Suprapubic skin (tissue), 4 donors: ENCODE measurements around the gene COL4A3. TPM values are rescaled to one million over a fixed set of nuclear protein-coding genes. Genes with fewer than 3 reads are reported as not detected.

Source experiments
- DNase-seq, 2 donors: peaks; one replicate each; pipeline ENCODE4 v3.0.0-alpha.2; 2019; ENCODE audit warnings: low spot score in 2 of 2
- H3K27ac ChIP-seq: fragments of 200-600 bp; sonication (generic); one replicate; pipeline ENCODE4 v1.5.1; 2019
- H3K27me3 ChIP-seq: fragments of 200-600 bp; sonication (generic); one replicate; pipeline ENCODE4 v1.5.1; 2019
- H3K36me3 ChIP-seq: fragments of 200-600 bp; sonication (generic); one replicate; pipeline ENCODE4 v1.5.1; 2019
- H3K4me1 ChIP-seq: fragments of 200-600 bp; sonication (generic); one replicate; pipeline ENCODE4 v1.5.1; 2019
- H3K4me3 ChIP-seq: fragments of 200-600 bp; sonication (generic); one replicate; pipeline ENCODE4 v1.5.1; 2019; ENCODE audit warnings: mild to moderate bottlenecking
- H3K9me3 ChIP-seq: fragments of 200-600 bp; sonication (generic); one replicate; pipeline ENCODE4 v1.5.1; 2019
- EP300 ChIP-seq: sonication (generic); formaldehyde crosslinking; IDR thresholded peaks from one replicate; pipeline ENCODE4 v1.6.1; 2017; ENCODE audit warnings: antibody characterized with exemption
- POLR2A ChIP-seq, 2 donors: fragments of 450-650 bp; IDR thresholded peaks; one replicate each; pipeline ENCODE4 v1.6.1; 2017; ENCODE audit warnings: antibody characterized with exemption in 2 of 2, mild to moderate bottlenecking in 2 of 2, moderate library complexity in 2 of 2
- POLR2AphosphoS5 ChIP-seq, 3 donors: sonication (generic); formaldehyde crosslinking; IDR thresholded peaks; one replicate each; pipeline ENCODE4 v1.6.1; 2017; ENCODE audit warnings: antibody characterized with exemption in 3 of 3
- WGBS: methylation state at CpG from one replicate; pipeline ENCODE4 v1.1.5; 2018; 5-methylcytosine and 5-hydroxymethylcytosine counted together
- total RNA-seq, 4 donors: library from RNA; depleted of rRNA; stranded (reverse); fragments of >200 nt; gene quantifications; one replicate each; pipeline ENCODE4 v1.1.0, GENCODE V29; 2016
- TF ChIP-seq, protein P1 (sequence below), 2 donors: fragments of 200-600 bp in 1 of 2; fragments of 450-650 bp in 1 of 2; sonication (generic) in 1 of 2; IDR thresholded peaks; one replicate each; pipeline ENCODE4 v1.5.1; 2016 to 2019; ENCODE audit warnings: antibody characterized with exemption in 2 of 2, mild to moderate bottlenecking in 1 of 2, moderate library complexity in 1 of 2

COL4A3 gene
- total RNA-seq, 4 donors from 2014 or later = 0.26 to 2.2 (median 0.80) TPM; not detected in 1

DNA sequence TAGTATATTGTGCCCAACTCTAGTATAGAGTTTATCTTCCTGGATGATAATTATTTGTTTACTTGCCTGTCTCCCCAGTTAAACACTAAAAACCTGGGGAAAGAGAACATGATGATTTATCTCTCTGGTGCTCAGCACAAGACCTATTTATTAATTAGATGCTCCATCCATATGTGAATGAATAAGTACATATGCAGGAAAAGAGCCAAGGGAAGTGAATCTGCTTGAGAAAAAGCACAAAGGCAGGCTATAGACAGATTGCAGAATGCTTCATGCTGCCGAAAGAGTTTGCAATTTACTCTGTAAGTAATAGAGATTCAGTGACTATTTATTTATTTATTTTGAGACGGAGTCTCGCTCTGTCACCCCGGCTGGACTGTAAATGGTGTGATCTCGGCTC is 123.3 kb downstream of the COL4A3 start:
- H3K27me3 ChIP-seq = no peaks in the 10 kb centered on the region
- H3K4me3 ChIP-seq = no peak overlapping the region
- no peak for DNase-seq
- H3K27ac ChIP-seq = no peak overlapping the region
- WGBS = 89% methylated on average over 5 of the region's 5 CpGs
- TF ChIP-seq POLR2A (IDR thresholded peaks at IDR 0.05) = no peak
- TF ChIP-seq, protein P1, sequence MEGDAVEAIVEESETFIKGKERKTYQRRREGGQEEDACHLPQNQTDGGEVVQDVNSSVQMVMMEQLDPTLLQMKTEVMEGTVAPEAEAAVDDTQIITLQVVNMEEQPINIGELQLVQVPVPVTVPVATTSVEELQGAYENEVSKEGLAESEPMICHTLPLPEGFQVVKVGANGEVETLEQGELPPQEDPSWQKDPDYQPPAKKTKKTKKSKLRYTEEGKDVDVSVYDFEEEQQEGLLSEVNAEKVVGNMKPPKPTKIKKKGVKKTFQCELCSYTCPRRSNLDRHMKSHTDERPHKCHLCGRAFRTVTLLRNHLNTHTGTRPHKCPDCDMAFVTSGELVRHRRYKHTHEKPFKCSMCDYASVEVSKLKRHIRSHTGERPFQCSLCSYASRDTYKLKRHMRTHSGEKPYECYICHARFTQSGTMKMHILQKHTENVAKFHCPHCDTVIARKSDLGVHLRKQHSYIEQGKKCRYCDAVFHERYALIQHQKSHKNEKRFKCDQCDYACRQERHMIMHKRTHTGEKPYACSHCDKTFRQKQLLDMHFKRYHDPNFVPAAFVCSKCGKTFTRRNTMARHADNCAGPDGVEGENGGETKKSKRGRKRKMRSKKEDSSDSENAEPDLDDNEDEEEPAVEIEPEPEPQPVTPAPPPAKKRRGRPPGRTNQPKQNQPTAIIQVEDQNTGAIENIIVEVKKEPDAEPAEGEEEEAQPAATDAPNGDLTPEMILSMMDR (IDR thresholded peaks at IDR 0.05) = no peak
- no peak for TF ChIP-seq POLR2AphosphoS5 (IDR thresholded peaks at IDR 0.05)
- no peak for TF ChIP-seq EP300
- H3K4me1 ChIP-seq = no peaks in the 10 kb centered on the region
- H3K36me3 ChIP-seq = no peaks in the 10 kb centered on the region
- H3K9me3 ChIP-seq = no peaks in the 10 kb centered on the region

DNA sequence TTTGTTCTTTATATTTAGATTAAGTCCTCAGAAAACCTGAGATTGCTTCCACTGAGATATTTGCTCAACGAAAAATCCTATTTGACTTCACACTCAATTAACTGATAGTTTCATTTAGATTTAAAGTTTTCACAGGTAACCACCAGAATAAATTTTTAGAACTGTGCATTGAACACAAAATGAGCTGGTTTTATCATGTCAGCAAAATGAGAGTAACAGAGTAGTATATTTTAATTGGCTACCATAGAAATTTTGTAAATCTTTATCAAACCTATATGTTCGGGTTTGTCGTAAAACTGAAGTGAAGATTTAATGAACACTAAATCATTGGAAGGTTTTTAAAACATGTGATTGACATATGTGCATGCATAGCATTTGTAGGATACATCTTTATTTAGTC is 127.9 kb downstream of the COL4A3 start:
- 79% methylated on average over 3 of the region's 3 CpGs for WGBS
- no peaks in the 10 kb centered on the region for H3K36me3 ChIP-seq
- DNase-seq = no peak
- H3K9me3 ChIP-seq = no peaks in the 10 kb centered on the region
- no peaks in the 10 kb centered on the region for H3K4me1 ChIP-seq
- H3K4me3 ChIP-seq = no peak overlapping the region
- no peak overlapping the region for H3K27ac ChIP-seq
- H3K27me3 ChIP-seq = no peaks in the 10 kb centered on the region
- TF ChIP-seq, protein P1 (IDR thresholded peaks at IDR 0.05) = no peak
- TF ChIP-seq POLR2A (IDR thresholded peaks at IDR 0.05) (no peak), POLR2AphosphoS5 (IDR thresholded peaks at IDR 0.05) (no peak), EP300 (no peak)

DNA sequence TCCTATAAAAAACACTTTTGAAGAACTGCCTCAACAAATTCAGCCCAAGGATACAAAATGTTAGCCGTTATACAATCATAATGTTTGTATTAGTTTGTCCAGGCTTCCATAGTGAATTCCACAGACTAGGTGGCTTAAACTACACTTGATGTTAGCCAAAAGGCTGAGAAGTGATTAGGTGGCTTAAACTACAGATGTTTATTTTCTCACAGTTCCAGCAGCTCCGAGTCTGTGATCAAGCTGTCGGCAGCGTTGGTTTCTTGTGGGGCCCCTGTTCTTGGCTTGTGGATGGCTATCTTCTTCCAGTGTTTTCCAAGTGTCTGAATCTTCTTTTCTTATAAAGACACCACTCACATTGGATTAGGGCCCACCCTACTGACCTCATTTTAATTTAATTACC is 129.1 kb downstream of the COL4A3 start:
- Histone ChIP-seq H3K4me3 (no peak overlapping the region), H3K27me3 (no peaks in the 10 kb centered on the region), H3K27ac (no peak overlapping the region), H3K36me3 (no peaks in the 10 kb centered on the region), H3K9me3 (no peaks in the 10 kb centered on the region), H3K4me1 (no peaks in the 10 kb centered on the region)
- WGBS = 74% methylated on average over 4 of the region's 4 CpGs
- no peak for DNase-seq
- TF ChIP-seq, protein P1 (IDR thresholded peaks at IDR 0.05) = no peak
- TF ChIP-seq EP300 = no peak
- TF ChIP-seq POLR2A (IDR thresholded peaks at IDR 0.05) = no peak
- TF ChIP-seq POLR2AphosphoS5 (IDR thresholded peaks at IDR 0.05) = no peak

DNA sequence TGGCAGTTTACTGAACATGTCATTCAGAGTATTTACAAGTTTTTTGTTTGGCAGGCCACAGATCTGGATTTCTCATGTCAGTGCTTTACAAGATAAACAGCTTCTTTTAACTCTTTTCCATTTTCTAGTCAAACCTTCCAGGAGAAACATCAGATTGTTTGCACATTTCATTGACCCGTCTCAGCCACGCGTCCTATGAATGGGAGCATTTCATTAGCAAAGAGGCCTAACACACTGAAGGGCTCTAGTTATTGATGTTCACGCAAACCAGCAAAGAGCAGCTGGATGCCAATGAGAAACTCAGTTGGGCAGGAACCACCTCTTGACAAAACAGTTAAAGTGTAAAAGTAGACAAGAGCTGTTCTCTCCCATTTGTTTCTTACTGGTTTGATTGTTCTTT is 131.4 kb downstream of the COL4A3 start:
- Histone ChIP-seq H3K27ac (no peak overlapping the region), H3K36me3 (no peaks in the 10 kb centered on the region), H3K27me3 (no peaks in the 10 kb centered on the region), H3K4me1 (no peaks in the 10 kb centered on the region), H3K4me3 (no peak overlapping the region), H3K9me3 (no peaks in the 10 kb centered on the region)
- TF ChIP-seq, protein P1 (IDR thresholded peaks at IDR 0.05) = no peak
- TF ChIP-seq POLR2AphosphoS5 (IDR thresholded peaks at IDR 0.05) (no peak), POLR2A (IDR thresholded peaks at IDR 0.05) (no peak), EP300 (no peak)
- no peak for DNase-seq
- 92% methylated on average over 4 of the region's 4 CpGs for WGBS

DNA sequence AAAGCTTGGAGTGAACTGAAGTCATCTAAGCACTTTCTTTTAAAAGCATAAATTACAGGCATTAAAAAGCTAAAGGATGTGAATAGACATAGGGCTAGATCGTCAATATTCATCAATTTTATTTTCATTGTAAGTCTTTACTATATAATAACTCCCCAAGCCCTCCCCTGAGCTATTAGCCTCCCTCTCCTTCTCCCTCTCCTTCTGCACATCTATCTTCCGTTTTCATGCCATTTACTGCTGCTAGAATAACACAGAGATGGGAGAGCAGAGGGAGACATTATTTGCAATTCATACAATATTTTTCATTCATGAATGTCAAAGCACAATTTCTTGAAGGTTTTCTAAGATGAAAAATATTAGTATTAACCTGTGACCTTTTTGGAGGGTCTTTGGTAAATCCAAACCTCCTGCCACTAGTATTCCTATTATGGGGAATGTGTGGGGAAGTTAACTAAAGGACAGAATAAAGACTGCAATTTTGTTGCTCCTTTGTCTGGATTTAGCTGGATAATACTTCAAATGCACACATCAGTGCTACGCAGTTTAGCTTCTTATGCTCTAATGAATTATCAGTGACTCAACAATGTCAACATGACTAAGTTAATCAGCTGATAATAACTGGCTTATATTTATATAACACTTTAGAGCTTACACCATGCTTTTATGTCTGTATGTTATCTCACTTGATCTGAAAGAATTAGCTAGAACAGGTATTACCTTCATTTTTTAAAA is 132.4 kb downstream of the COL4A3 start:
- DNase-seq = no peak
- 82% methylated on average over 3 of the region's 3 CpGs for WGBS
- TF ChIP-seq, protein P1 (IDR thresholded peaks at IDR 0.05) = no peak
- TF ChIP-seq EP300 (no peak), POLR2A (IDR thresholded peaks at IDR 0.05) (no peak), POLR2AphosphoS5 (IDR thresholded peaks at IDR 0.05) (no peak)

More for the DNA sequence above, 132.4 kb downstream of the COL4A3 start:
- no peaks in the 10 kb centered on the region for H3K36me3 ChIP-seq
- H3K4me3 ChIP-seq = no peak overlapping the region
- H3K9me3 ChIP-seq = no peaks in the 10 kb centered on the region
- H3K27me3 ChIP-seq = no peaks in the 10 kb centered on the region
- H3K27ac ChIP-seq = no peak overlapping the region
- no peaks in the 10 kb centered on the region for H3K4me1 ChIP-seq
